HepG2 (cell line): ENCODE data around the gene KRTAP3-1. TPM values are rescaled to one million over a fixed set of nuclear protein-coding genes. Genes with fewer than 3 reads are reported as not detected.

Experiments used
- ATAC-seq: fragments of 200-7000 bp; cut with Tn5 transposase; 3 replicates; pipeline ENCODE4 v1.9.1; 2020; ENCODE audit warnings: mild to moderate bottlenecking, moderate library complexity
- BruUV-seq: library from RNA; stranded (reverse); fragments of 400-500 nt; replicated peaks from 2 replicates; lab custom pipeline; 2021; lab: Mats Ljungman, UMichigan
- CTCF ChIA-PET: fragments of 300-600 bp; formaldehyde crosslinking; extraction: SDS; loops from one replicate; lab custom pipeline; 2021; ENCODE audit warnings: low total read pairs, inconsistent platforms, low intra/inter-chr PET ratio; lab: Yijun Ruan, JAX
- POLR2A ChIA-PET: fragments of 350-600 bp; sonication (Branson Sonifier 250); formaldehyde crosslinking; loops from one replicate; lab custom pipeline; 2020; ENCODE audit warnings: antibody characterized with exemption, inconsistent platforms; lab: Yijun Ruan, JAX
- DNase-seq: peaks from one replicate; pipeline ENCODE4 v3.0.0-alpha.2; 2015; ENCODE audit warnings: low spot score
- FAIRE-seq: peaks from 3 replicates; lab custom pipeline; 2011; peaks lifted over from hg19 to GRCh38; lab: Jason Lieb, UNC
- H2AFZ ChIP-seq: one replicate; pipeline ENCODE4 v1.6.1; 2011; ENCODE audit warnings: low read length, inconsistent platforms
- H3K27ac ChIP-seq: fragments of 300-600 bp; 3 replicates; pipeline ENCODE4 v1.8.0; 2011; ENCODE audit warnings: mixed run types, mild to moderate bottlenecking, mixed read lengths, low read length, inconsistent platforms; ENCODE audit not compliant: insufficient read depth; ENCODE audit errors: extremely low read length
- H3K27me3 ChIP-seq, 2 experiments: fragments of 200-600 bp in 1 of 2; 2 replicates in 1 of 2; 3 replicates in 1 of 2; pipeline versions ENCODE4 v1.6.0 to v1.8.0; 2011; ENCODE audit warnings: low read length in 2 of 2, mild to moderate bottlenecking in 2 of 2, moderate library complexity in 2 of 2, inconsistent platforms in 1 of 2; ENCODE audit not compliant: insufficient read depth in 2 of 2, control insufficient read depth in 1 of 2
- H3K36me3 ChIP-seq, 2 experiments: fragments of 200-600 bp in 1 of 2; replicated peaks in 1 of 2; 2 replicates in 1 of 2; 3 replicates in 1 of 2; pipeline versions ENCODE4 v1.5.1 to v1.8.0; 2011; ENCODE audit warnings: low read length in 2 of 2, inconsistent platforms in 1 of 2; ENCODE audit not compliant: insufficient read depth in 2 of 2, control insufficient read depth in 1 of 2
- H3K4me1 ChIP-seq: 2 replicates; pipeline ENCODE4 v1.5.1; 2012; ENCODE audit warnings: low read length, inconsistent platforms; ENCODE audit not compliant: insufficient read depth
- H3K4me2 ChIP-seq: 2 replicates; pipeline ENCODE4 v1.6.0; 2011; ENCODE audit warnings: low read depth, low read length, inconsistent platforms
- H3K4me3 ChIP-seq, 3 experiments: fragments of 200-600 bp in 1 of 3; sonication (generic), shearing (Covaris generic) in 1 of 3; replicated peaks in 1 of 3; 2 replicates each; pipeline ENCODE4 v1.5.1; 2011 to 2016; ENCODE audit warnings: low read length in 3 of 3, inconsistent platforms in 2 of 3, low read depth in 2 of 3, mild to moderate bottlenecking in 2 of 3, control low read depth in 1 of 3, mixed read lengths in 1 of 3; ENCODE audit not compliant: insufficient read depth in 1 of 3
- H3K79me2 ChIP-seq: one replicate; pipeline ENCODE4 v1.6.1; 2011; ENCODE audit warnings: low read length, inconsistent platforms; ENCODE audit not compliant: insufficient read depth
- H3K9ac ChIP-seq: 2 replicates; pipeline ENCODE4 v1.6.0; 2011; ENCODE audit warnings: mild to moderate bottlenecking, low read depth, low read length, inconsistent platforms; ENCODE audit not compliant: insufficient read depth
- H3K9me3 ChIP-seq: 2 replicates; pipeline ENCODE4 v1.5.1; 2012; ENCODE audit warnings: mild to moderate bottlenecking, low read length
- H4K20me1 ChIP-seq: 2 replicates; pipeline ENCODE4 v1.6.0; 2011; ENCODE audit warnings: inconsistent platforms, mild to moderate bottlenecking, low read length, moderate library complexity; ENCODE audit not compliant: insufficient read depth
- AGO2 ChIP-seq: fragments of 200-400 bp; formaldehyde crosslinking; optimal IDR thresholded peaks from 2 replicates; pipeline ENCODE3; 2017; ENCODE audit warnings: mild to moderate bottlenecking, low read depth, low read length, moderate library complexity
- IKZF4 ChIP-seq: sonication (generic); formaldehyde crosslinking; IDR thresholded peaks from 2 replicates; pipeline ENCODE4 v1.5.1; 2020; ENCODE audit warnings: borderline replicate concordance, mild to moderate bottlenecking, low read depth, missing genetic modification reagents; ENCODE audit errors: not compliant biosample characterization
- YEATS4 ChIP-seq: sonication (generic); formaldehyde crosslinking; IDR thresholded peaks from 2 replicates; pipeline ENCODE4 v1.4.0; 2020; ENCODE audit warnings: missing genetic modification reagents, borderline replicate concordance
- ZNF251 ChIP-seq: sonication (generic); formaldehyde crosslinking; IDR thresholded peaks from 2 replicates; pipeline ENCODE4 v1.9.0; 2021; ENCODE audit warnings: mild to moderate bottlenecking, missing genetic modification reagents
- ZNF256 ChIP-seq: sonication (generic); formaldehyde crosslinking; conservative IDR thresholded peaks from 2 replicates; pipeline ENCODE4 v1.4.0; 2020; ENCODE audit warnings: missing genetic modification reagents
- ZNF329 ChIP-seq: sonication (generic); formaldehyde crosslinking; IDR thresholded peaks from 2 replicates; pipeline ENCODE4 v1.9.0; 2021; ENCODE audit warnings: low read depth, mild to moderate bottlenecking, missing genetic modification reagents
- ZNF670 ChIP-seq: sonication (generic); formaldehyde crosslinking; IDR thresholded peaks from 2 replicates; pipeline ENCODE4 v1.8.0; 2022; ENCODE audit warnings: mild to moderate bottlenecking, missing genetic modification reagents, borderline replicate concordance
- ZNF891 ChIP-seq: sonication (generic); formaldehyde crosslinking; IDR thresholded peaks from 2 replicates; pipeline ENCODE4 v1.5.0; 2020; ENCODE audit warnings: mild to moderate bottlenecking, missing genetic modification reagents
- WGBS: methylation state at CpG from one replicate; pipeline ENCODE4 v1.1.6; 2017; ENCODE audit warnings: low lambda C conversion rate; 5-methylcytosine and 5-hydroxymethylcytosine counted together
- in situ Hi-C: cut with HindIII; loops from 2 replicates; pipeline ENCODE4 v1.10.0; 2017; ENCODE audit warnings: low pct_unique_long_range_greater_than_20kb; ENCODE audit not compliant: extremely low pct_ligation_motif_present
- intact Hi-C: fragments of 100-400 bp; cut with micrococcal nuclease; formaldehyde crosslinking; loops from one replicate; pipeline ENCODE4 v1.10.0; 2022; ENCODE audit not compliant: unreplicated experiment
- polyA plus RNA-seq, 8 experiments: library from polyadenylated mRNA; depleted of rRNA in 3 of 8; stranded (reverse) in 7 of 8; unstranded in 1 of 8; fragments of >200 nt; fragmentation: Illumina TruSeq in 4 of 8; extraction: Trizol in 4 of 8; gene quantifications; 2 replicates each; pipeline versions ENCODE4 v1.2.1 to v1.2.3, GENCODE V29; 2011 to 2016; ENCODE audit warnings: low read depth in 4 of 8, missing spikeins in 1 of 8, mixed read lengths in 1 of 8; ENCODE audit not compliant: insufficient read depth in 1 of 8
- total RNA-seq, 5 experiments: library from RNA; depleted of rRNA; stranded (reverse); fragments of >200 nt; fragmentation: Illumina TruSeq; extraction: Trizol; gene quantifications; 2 replicates each; pipeline ENCODE4 v1.2.3, GENCODE V29; 2016; ENCODE audit warnings: low read depth in 1 of 5
- TF ChIP-seq, protein P1 (sequence below): sonication (generic); formaldehyde crosslinking; IDR thresholded peaks from 2 replicates; pipeline ENCODE4 v1.5.0; 2020; ENCODE audit warnings: mild to moderate bottlenecking, missing genetic modification reagents
- TF ChIP-seq, protein P2 (sequence below), 2 experiments: fragments of 450-650 bp in 1 of 2; sonication (generic) in 1 of 2; formaldehyde crosslinking in 1 of 2; IDR thresholded peaks; 2 replicates each; pipeline versions ENCODE4 v1.6.1 to v1.8.0; 2016 to 2022; ENCODE audit warnings: antibody characterized with exemption in 1 of 2, mild to moderate bottlenecking in 1 of 2, missing genetic modification reagents in 1 of 2
- TF ChIP-seq, protein P3 (sequence below): sonication (generic); formaldehyde crosslinking; IDR thresholded peaks from 2 replicates; pipeline ENCODE4 v1.4.0; 2020; ENCODE audit warnings: mild to moderate bottlenecking, low read depth, missing genetic modification reagents

KRTAP3-1 gene
- total and polyA plus RNA-seq, 2 of the 13 experiments (the other 11 are each of a cell fraction or from before 2014, with no cell fraction given): 0.29 to 3.7 TPM

DNA sequence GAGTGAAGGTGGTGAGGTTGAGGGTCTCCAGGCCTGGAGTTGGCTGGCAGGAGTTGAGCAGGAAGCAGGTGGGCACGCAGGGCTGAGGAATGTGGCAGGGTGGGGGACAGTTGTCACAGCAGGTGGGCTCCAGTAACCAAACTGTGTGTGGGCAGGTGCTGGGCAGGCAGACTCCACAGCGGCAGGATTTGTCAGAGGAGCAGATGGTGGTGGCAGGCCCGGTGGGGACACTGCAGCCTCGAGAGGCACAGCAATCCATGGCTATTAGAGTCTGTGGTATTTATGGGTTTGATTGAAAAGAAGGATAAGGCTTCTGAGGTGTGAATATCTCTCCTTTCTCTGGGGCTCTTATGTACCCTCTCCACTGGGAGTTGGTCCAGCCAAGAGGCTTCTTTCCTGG is 15.1 kb downstream of the KRTAP3-1 start, which contains the start of gene KRTAP3-3:
Gene KRTAP3-3 (minus strand): TSS at position 326 of the 400 bp plus-strand sequence. CDS start 67 bp downstream, at position 259.
- no peak within 1 kb of the TSS for H3K4me2 ChIP-seq
- peaks cover 5% of the 10 kb centered on the region; the same call in 1 of the 2 replicates for H3K4me1 ChIP-seq
- intact Hi-C loops: no loop called here
- no peak for DNase-seq
- H3K36me3 ChIP-seq: no peaks in the 10 kb centered on the region
- no peaks in the 10 kb centered on the region for H3K27me3 ChIP-seq
- no peak for ATAC-seq
- H3K79me2 ChIP-seq: no peaks in the 10 kb centered on the region
- H3K9ac ChIP-seq: no peak within 1 kb of the TSS
- in situ Hi-C loops: no loop called here
- H2AFZ ChIP-seq: no peak within 1 kb of the TSS
- H3K9me3 ChIP-seq: no peaks in the 10 kb centered on the region
- no peak within 1 kb of the TSS for H3K27ac ChIP-seq
- ChIA-PET POLR2A (no interaction called here), CTCF (no interaction called here)
- no peaks in the 10 kb centered on the region for H4K20me1 ChIP-seq
- no TSS peak for BruUV-seq
- FAIRE-seq: no peak
- WGBS: 74% methylated on average over 4 of the region's 4 CpGs
- H3K4me3 ChIP-seq: no peak within 1 kb of the TSS
- no peak for TF ChIP-seq ZNF256 (CRISPR knock-in tag)
- no peak for TF ChIP-seq ZNF670 (CRISPR knock-in tag)
- no peak for TF ChIP-seq ZNF891
- TF ChIP-seq, protein P1, sequence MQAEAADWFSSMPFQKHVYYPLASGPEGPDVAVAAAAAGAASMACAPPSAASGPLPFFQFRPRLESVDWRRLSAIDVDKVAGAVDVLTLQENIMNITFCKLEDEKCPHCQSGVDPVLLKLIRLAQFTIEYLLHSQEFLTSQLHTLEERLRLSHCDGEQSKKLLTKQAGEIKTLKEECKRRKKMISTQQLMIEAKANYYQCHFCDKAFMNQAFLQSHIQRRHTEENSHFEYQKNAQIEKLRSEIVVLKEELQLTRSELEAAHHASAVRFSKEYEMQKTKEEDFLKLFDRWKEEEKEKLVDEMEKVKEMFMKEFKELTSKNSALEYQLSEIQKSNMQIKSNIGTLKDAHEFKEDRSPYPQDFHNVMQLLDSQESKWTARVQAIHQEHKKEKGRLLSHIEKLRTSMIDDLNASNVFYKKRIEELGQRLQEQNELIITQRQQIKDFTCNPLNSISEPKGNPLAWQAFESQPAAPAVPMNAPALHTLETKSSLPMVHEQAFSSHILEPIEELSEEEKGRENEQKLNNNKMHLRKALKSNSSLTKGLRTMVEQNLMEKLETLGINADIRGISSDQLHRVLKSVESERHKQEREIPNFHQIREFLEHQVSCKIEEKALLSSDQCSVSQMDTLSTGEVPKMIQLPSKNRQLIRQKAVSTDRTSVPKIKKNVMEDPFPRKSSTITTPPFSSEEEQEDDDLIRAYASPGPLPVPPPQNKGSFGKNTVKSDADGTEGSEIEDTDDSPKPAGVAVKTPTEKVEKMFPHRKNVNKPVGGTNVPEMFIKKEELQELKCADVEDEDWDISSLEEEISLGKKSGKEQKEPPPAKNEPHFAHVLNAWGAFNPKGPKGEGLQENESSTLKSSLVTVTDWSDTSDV (CRISPR knock-in tag): no peak
- TF ChIP-seq YEATS4 (CRISPR knock-in tag): no peak
- no peak for TF ChIP-seq IKZF4 (CRISPR knock-in tag)
- TF ChIP-seq, protein P2, sequence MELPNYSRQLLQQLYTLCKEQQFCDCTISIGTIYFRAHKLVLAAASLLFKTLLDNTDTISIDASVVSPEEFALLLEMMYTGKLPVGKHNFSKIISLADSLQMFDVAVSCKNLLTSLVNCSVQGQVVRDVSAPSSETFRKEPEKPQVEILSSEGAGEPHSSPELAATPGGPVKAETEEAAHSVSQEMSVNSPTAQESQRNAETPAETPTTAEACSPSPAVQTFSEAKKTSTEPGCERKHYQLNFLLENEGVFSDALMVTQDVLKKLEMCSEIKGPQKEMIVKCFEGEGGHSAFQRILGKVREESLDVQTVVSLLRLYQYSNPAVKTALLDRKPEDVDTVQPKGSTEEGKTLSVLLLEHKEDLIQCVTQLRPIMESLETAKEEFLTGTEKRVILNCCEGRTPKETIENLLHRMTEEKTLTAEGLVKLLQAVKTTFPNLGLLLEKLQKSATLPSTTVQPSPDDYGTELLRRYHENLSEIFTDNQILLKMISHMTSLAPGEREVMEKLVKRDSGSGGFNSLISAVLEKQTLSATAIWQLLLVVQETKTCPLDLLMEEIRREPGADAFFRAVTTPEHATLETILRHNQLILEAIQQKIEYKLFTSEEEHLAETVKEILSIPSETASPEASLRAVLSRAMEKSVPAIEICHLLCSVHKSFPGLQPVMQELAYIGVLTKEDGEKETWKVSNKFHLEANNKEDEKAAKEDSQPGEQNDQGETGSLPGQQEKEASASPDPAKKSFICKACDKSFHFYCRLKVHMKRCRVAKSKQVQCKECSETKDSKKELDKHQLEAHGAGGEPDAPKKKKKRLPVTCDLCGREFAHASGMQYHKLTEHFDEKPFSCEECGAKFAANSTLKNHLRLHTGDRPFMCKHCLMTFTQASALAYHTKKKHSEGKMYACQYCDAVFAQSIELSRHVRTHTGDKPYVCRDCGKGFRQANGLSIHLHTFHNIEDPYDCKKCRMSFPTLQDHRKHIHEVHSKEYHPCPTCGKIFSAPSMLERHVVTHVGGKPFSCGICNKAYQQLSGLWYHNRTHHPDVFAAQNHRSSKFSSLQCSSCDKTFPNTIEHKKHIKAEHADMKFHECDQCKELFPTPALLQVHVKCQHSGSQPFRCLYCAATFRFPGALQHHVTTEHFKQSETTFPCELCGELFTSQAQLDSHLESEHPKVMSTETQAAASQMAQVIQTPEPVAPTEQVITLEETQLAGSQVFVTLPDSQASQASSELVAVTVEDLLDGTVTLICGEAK (IDR thresholded peaks at IDR 0.05): no peak
- TF ChIP-seq, protein P2 (CRISPR knock-in tag; IDR thresholded peaks at IDR 0.05): no peak
- TF ChIP-seq, protein P3, sequence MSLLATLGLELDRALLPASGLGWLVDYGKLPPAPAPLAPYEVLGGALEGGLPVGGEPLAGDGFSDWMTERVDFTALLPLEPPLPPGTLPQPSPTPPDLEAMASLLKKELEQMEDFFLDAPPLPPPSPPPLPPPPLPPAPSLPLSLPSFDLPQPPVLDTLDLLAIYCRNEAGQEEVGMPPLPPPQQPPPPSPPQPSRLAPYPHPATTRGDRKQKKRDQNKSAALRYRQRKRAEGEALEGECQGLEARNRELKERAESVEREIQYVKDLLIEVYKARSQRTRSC (CRISPR knock-in tag): no peak
- no peak for TF ChIP-seq AGO2
- no peak for TF ChIP-seq ZNF329 (CRISPR knock-in tag)
- no peak for TF ChIP-seq ZNF251 (CRISPR knock-in tag)
